Epithelial cell of esophagus (primary cell): ENCODE measurements around the gene CCDC174.

ENCODE experiments used
- DNase-seq: peaks from one replicate; pipeline ENCODE4 v3.0.0; 2010; ENCODE audit warnings: low read depth
- H3K4me3 ChIP-seq: 2 replicates; pipeline ENCODE4 v1.5.1; 2011; ENCODE audit warnings: mild to moderate bottlenecking, low read length, control low read depth
- TF ChIP-seq, protein P1 (sequence below): IDR thresholded peaks from 2 replicates; pipeline ENCODE4 v1.5.1; 2011; ENCODE audit warnings: low read depth, mild to moderate bottlenecking, low read length, control low read depth, inconsistent platforms; ENCODE audit not compliant: insufficient read depth; ENCODE audit errors: missing control alignments

The CCDC174 gene

DNA sequence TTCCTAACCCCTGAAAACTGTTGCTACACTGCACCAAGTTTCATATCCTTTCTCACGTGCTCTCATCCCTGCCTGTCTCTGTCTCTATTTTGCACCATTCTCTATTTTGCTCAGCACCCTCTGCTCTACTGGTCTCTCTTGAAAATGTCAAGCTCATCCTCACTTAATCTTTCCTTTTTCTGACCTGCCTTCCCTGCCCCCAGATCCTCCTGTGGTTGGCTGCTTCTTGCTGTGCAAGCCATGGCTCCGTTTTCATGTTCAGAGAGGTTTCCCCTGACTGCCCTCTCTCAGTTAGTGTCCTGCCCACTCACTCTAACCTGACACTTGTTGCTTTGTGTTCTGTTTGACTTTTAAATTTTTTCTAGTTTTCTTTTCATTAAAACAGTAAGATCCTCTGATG lies 6.0 kb downstream of the CCDC174 start:
- no peak for DNase-seq
- TF ChIP-seq, protein P1, sequence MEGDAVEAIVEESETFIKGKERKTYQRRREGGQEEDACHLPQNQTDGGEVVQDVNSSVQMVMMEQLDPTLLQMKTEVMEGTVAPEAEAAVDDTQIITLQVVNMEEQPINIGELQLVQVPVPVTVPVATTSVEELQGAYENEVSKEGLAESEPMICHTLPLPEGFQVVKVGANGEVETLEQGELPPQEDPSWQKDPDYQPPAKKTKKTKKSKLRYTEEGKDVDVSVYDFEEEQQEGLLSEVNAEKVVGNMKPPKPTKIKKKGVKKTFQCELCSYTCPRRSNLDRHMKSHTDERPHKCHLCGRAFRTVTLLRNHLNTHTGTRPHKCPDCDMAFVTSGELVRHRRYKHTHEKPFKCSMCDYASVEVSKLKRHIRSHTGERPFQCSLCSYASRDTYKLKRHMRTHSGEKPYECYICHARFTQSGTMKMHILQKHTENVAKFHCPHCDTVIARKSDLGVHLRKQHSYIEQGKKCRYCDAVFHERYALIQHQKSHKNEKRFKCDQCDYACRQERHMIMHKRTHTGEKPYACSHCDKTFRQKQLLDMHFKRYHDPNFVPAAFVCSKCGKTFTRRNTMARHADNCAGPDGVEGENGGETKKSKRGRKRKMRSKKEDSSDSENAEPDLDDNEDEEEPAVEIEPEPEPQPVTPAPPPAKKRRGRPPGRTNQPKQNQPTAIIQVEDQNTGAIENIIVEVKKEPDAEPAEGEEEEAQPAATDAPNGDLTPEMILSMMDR = no peak
- no peak overlapping the region for H3K4me3 ChIP-seq

- H3K4me3 ChIP-seq = no peak overlapping the region
- DNase-seq = no peak
- TF ChIP-seq, protein P1 = no peak
Observed at GRCh38 chr3:14658978-14659377, 7.4 kb downstream of the CCDC174 start.

DNA sequence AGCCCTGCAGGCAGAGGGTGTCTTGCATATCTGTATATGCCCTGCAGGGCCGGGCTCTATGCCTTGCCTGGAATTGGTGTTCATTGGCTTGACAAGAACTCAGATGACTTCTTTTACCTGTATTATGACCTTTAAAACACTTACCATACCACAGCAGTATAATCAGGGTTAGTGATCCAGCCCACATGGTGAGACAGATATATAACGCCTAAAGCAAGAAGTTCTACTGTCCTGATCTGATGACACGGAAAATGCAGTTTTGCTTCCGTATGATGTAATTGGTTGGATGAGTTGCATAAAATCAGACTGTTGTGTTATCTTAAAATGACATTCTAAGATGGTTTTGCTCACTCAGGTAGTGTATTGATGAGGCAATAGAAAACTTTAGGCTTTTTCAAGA lies 9.4 kb downstream of the CCDC174 start:
- DNase-seq = no peak

DNA sequence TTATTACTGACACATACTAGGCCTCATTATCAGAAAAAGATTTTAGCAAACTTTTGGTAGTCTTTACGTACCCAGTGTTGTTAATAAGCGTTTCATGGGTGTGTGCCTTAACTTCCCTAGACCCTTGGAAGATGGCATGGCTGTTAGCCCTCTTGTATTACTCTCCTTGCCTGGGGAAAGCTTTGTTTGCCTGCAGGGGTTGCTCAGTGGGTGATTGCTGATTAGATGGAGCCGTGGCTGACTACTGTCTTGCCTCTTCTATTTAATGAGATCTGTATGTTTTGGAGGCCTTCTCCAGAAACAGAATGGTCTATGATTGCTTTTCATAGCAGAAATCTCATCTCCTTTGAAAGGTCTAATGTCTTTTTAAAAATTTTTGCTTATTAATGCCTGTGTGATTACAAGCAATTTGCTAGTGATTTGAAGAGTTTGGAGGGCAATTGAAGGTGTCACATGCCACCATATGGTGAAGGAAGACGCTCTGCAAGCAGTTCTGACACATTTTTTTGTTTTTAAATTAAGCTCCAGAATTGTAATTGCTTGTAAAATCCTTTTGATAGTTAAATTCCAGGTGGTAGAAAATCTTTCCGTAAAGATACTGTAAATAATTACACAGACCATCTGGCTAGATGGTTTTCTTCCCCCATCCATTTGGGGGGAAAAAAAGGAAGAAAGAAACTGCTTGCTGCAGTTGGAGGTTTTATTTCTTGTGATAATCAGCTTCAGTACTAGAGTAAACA lies 12.0 kb downstream of the CCDC174 start:
- TF ChIP-seq, protein P1 = no peak
- no peak for DNase-seq
- no peak overlapping the region for H3K4me3 ChIP-seq

More for the DNA sequence above, 9.4 kb downstream of the CCDC174 start:
- TF ChIP-seq, protein P1 = no peak
- no peak overlapping the region for H3K4me3 ChIP-seq

- no peak overlapping the region for H3K4me3 ChIP-seq
- TF ChIP-seq, protein P1 = no peak
- DNase-seq = no peak
Observed at GRCh38 chr3:14664170-14664569, 12.6 kb downstream of the CCDC174 start.

DNA sequence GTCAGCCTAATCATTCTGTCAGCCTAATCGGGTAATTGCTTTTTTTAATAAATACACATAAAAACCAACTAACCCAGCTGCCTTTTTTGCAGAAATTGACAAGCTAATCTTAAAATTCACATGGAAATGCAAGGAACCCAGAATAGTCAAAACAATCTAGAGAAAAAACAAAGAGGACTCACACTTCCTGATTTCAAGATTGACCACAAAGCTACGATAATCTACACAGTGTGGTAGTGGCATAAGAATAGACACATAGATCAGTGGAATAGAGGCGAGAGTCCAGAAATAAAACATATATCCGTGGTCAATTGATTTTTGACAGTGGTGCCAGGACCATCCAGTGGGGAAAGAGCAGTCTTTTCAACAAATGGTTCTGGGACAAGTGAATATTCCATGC lies 21.0 kb downstream of the CCDC174 start:
- H3K4me3 ChIP-seq = no peak overlapping the region
- TF ChIP-seq, protein P1 = no peak
- no peak for DNase-seq

GRCh38 chr3:14674841-14675240 lies 23.3 kb downstream of the CCDC174 start, which contains the start of gene C3orf20:
C3orf20 (plus strand) TSS chr3:14675141; CDS start chr3:14682714, 7,573 bp downstream.
- H3K4me3 ChIP-seq = no peak within 1 kb of the TSS
- TF ChIP-seq, protein P1 = no peak
- no peak for DNase-seq
